ENCODE results near the gene P2RX7.
"Not testable (repeated sequence)": the region's sequence is repeated elsewhere in the genome, so short reads cannot be mapped to it uniquely, and the experiment has no call there.

Gene P2RX7

GRCh38 chr12:121191151-121191550 lies 58.5 kb downstream of the P2RX7 start:
- H4K20me1 ChIP-seq (ENCODE audit: insufficient read depth, low read length) = no peaks in the 10 kb centered on the region
- TF ChIP-seq EZH2 (IDR thresholded peaks at IDR 0.05; ENCODE audit: borderline replicate concordance, low read depth, low read length, severe bottlenecking) = no peak
- TF ChIP-seq, protein P1, sequence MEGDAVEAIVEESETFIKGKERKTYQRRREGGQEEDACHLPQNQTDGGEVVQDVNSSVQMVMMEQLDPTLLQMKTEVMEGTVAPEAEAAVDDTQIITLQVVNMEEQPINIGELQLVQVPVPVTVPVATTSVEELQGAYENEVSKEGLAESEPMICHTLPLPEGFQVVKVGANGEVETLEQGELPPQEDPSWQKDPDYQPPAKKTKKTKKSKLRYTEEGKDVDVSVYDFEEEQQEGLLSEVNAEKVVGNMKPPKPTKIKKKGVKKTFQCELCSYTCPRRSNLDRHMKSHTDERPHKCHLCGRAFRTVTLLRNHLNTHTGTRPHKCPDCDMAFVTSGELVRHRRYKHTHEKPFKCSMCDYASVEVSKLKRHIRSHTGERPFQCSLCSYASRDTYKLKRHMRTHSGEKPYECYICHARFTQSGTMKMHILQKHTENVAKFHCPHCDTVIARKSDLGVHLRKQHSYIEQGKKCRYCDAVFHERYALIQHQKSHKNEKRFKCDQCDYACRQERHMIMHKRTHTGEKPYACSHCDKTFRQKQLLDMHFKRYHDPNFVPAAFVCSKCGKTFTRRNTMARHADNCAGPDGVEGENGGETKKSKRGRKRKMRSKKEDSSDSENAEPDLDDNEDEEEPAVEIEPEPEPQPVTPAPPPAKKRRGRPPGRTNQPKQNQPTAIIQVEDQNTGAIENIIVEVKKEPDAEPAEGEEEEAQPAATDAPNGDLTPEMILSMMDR (IDR thresholded peaks at IDR 0.05; ENCODE audit: borderline replicate concordance, extremely low read depth, low read length, poor library complexity, severe bottlenecking) = no peak
- H3K79me2 ChIP-seq (ENCODE audit: insufficient read depth, low read length) = no peaks in the 10 kb centered on the region
- H2AFZ ChIP-seq (ENCODE audit: low read depth, low read length) = no peak overlapping the region
- H3K4me3 ChIP-seq (ENCODE audit: low read depth in 1 of 2, low read length in 2 of 2) = no peak overlapping the region
- no peak for DNase-seq
- ATAC-seq (ENCODE audit: insufficient read depth, low read depth) = no peak
- no peaks in the 10 kb centered on the region for H3K9me3 ChIP-seq (ENCODE audit: insufficient read depth, low read length, severe bottlenecking)
- no peaks in the 10 kb centered on the region for H3K27me3 ChIP-seq (ENCODE audit: insufficient read depth, low read length, poor library complexity)
- no peak overlapping the region for H3K27ac ChIP-seq (ENCODE audit: low read length)
- no peaks in the 10 kb centered on the region for H3K36me3 ChIP-seq (ENCODE audit: insufficient read depth, low read length)
- no peak overlapping the region for H3K4me2 ChIP-seq (ENCODE audit: insufficient read depth, low read length)
- no peak overlapping the region for H3K9ac ChIP-seq (ENCODE audit: low read depth, low read length)
- H3K4me1 ChIP-seq (ENCODE audit: insufficient read depth, low read length) = no peaks in the 10 kb centered on the region

DNA sequence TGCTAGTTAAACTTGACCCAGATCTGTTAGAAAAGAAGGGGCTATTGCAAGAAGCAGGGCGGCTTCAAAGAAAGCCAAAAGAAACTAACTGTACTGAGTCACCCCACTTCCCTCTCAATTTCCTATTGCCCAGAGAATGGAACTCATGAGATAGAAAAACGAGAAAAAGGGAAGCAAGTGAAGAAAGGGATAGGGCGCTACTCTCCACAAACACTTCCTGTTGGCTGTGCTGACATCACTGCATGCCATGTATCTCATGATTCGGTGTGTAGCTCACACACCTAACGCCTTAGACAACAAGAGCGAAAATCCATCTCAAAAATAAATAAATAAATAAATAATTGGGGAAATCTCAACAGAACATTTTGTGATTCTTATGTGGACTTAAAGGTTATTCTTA lies 64.2 kb downstream of the P2RX7 start:
- H3K27me3 ChIP-seq (ENCODE audit: insufficient read depth, low read length, poor library complexity) = no peaks in the 10 kb centered on the region
- no peak overlapping the region for H3K9ac ChIP-seq (ENCODE audit: low read depth, low read length)
- DNase-seq (no peak), ATAC-seq (ENCODE audit: insufficient read depth, low read depth) (no peak; the same call in 2 of the 3 replicates)
- H3K79me2 ChIP-seq (ENCODE audit: insufficient read depth, low read length) = no peaks in the 10 kb centered on the region
- H3K4me3 ChIP-seq (ENCODE audit: low read depth in 1 of 2, low read length in 2 of 2) = no peak overlapping the region
- TF ChIP-seq, protein P1 (IDR thresholded peaks at IDR 0.05; ENCODE audit: borderline replicate concordance, extremely low read depth, low read length, poor library complexity, severe bottlenecking) = no peak
- no peak for TF ChIP-seq EZH2 (IDR thresholded peaks at IDR 0.05; ENCODE audit: borderline replicate concordance, low read depth, low read length, severe bottlenecking)
- H4K20me1 ChIP-seq (ENCODE audit: insufficient read depth, low read length) = no peaks in the 10 kb centered on the region
- no peaks in the 10 kb centered on the region for H3K9me3 ChIP-seq (ENCODE audit: insufficient read depth, low read length, severe bottlenecking)
- H3K4me1 ChIP-seq (ENCODE audit: insufficient read depth, low read length) = no peaks in the 10 kb centered on the region
- no peak overlapping the region for H3K4me2 ChIP-seq (ENCODE audit: insufficient read depth, low read length)
- H2AFZ ChIP-seq (ENCODE audit: low read depth, low read length) = peak overlapping the region; percentile 51; the same call in 1 of the 2 replicates
- no peaks in the 10 kb centered on the region for H3K36me3 ChIP-seq (ENCODE audit: insufficient read depth, low read length)
- no peak overlapping the region for H3K27ac ChIP-seq (ENCODE audit: low read length)

- ATAC-seq (ENCODE audit: insufficient read depth, low read depth) = no peak
Observed at GRCh38 chr12:121198949-121199348, 66.3 kb downstream of the P2RX7 start.

DNA sequence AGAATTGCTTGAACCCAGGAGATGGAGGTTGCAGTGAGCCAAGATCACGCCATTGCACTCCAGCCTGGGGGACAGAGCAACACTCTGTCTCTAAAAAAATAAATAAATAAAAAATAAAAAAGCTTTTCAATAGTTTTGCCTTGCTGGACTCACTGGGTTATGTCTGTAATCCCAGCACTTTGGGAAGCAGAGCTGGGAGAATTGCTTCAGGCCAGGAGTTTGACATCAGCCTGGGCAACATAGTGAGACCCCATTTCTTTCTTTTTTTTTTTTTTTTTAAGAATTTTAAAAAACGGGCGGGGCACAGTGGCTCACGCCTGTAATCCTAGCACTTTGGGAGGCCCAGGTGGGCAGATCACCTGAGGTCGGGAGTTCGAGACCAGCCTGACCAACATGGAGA lies 68.5 kb downstream of the P2RX7 start:
- H3K27me3 ChIP-seq (ENCODE audit: insufficient read depth, low read length, poor library complexity); H3K27ac ChIP-seq (ENCODE audit: low read length); H3K9ac ChIP-seq (ENCODE audit: low read depth, low read length); ATAC-seq (ENCODE audit: insufficient read depth, low read depth); DNase-seq; H4K20me1 ChIP-seq (ENCODE audit: insufficient read depth, low read length); H3K4me1 ChIP-seq (ENCODE audit: insufficient read depth, low read length); H3K4me2 ChIP-seq (ENCODE audit: insufficient read depth, low read length); H3K79me2 ChIP-seq (ENCODE audit: insufficient read depth, low read length); H3K4me3 ChIP-seq (ENCODE audit: low read depth in 1 of 2, low read length in 2 of 2); H3K36me3 ChIP-seq (ENCODE audit: insufficient read depth, low read length); H2AFZ ChIP-seq (ENCODE audit: low read depth, low read length); H3K9me3 ChIP-seq (ENCODE audit: insufficient read depth, low read length, severe bottlenecking): not testable (repeated sequence)

More at GRCh38 chr12:121198949-121199348, 66.3 kb downstream of the P2RX7 start:
- no peaks in the 10 kb centered on the region for H3K36me3 ChIP-seq (ENCODE audit: insufficient read depth, low read length)
- H3K9me3 ChIP-seq (ENCODE audit: insufficient read depth, low read length, severe bottlenecking) = no peaks in the 10 kb centered on the region
- DNase-seq = no peak
- no peaks in the 10 kb centered on the region for H3K27me3 ChIP-seq (ENCODE audit: insufficient read depth, low read length, poor library complexity)
- H3K27ac ChIP-seq (ENCODE audit: low read length) = no peak overlapping the region
- no peak overlapping the region for H2AFZ ChIP-seq (ENCODE audit: low read depth, low read length)
- no peaks in the 10 kb centered on the region for H3K4me1 ChIP-seq (ENCODE audit: insufficient read depth, low read length)
- no peak overlapping the region for H3K4me3 ChIP-seq (ENCODE audit: low read depth in 1 of 2, low read length in 2 of 2)
- H4K20me1 ChIP-seq (ENCODE audit: insufficient read depth, low read length) = no peaks in the 10 kb centered on the region
- no peak overlapping the region for H3K4me2 ChIP-seq (ENCODE audit: insufficient read depth, low read length)
- H3K9ac ChIP-seq (ENCODE audit: low read depth, low read length) = no peak overlapping the region
- TF ChIP-seq EZH2 (IDR thresholded peaks at IDR 0.05; ENCODE audit: borderline replicate concordance, low read depth, low read length, severe bottlenecking) = no peak
- TF ChIP-seq, protein P1 (IDR thresholded peaks at IDR 0.05; ENCODE audit: borderline replicate concordance, extremely low read depth, low read length, poor library complexity, severe bottlenecking) = no peak
- no peaks in the 10 kb centered on the region for H3K79me2 ChIP-seq (ENCODE audit: insufficient read depth, low read length)

Measured in DND-41 (cell line).